ENCODE measurements around the gene DAPK1. TPM values are rescaled to one million over a fixed set of nuclear protein-coding genes. Genes with fewer than 3 reads are reported as not detected.

Gene DAPK1
- polyA plus RNA-seq, 1 of the 3 experiments (the other 2 are of a cell fraction) = 0.61 TPM

- Histone ChIP-seq H3F3A (replicated peaks; ENCODE audit: insufficient read depth) (no peaks in the 10 kb centered on the region), H3K9ac (no peak overlapping the region), H3K9me2 (no peaks in the 10 kb centered on the region), H3K79me2 (ENCODE audit: insufficient read depth) (no peaks in the 10 kb centered on the region), H3K27ac (ENCODE audit: low read depth in 2 of 2, low read length in 1 of 2) (no peak overlapping the region), H3K4me2 (no peak overlapping the region), H3K4me1 (ENCODE audit: control insufficient read depth in 1 of 2, insufficient read depth in 2 of 2, low read depth in 1 of 2, low read length in 1 of 2) (peaks cover 2 to 6% of the 10 kb centered on the region in 2 experiments; a peak in 2 of 4 replicates), H3K36me3 (replicated peaks in 1 of 2; ENCODE audit: control insufficient read depth in 1 of 2, insufficient read depth in 2 of 2, low read length in 1 of 2) (no peaks in the 10 kb centered on the region), H3K4me3 (ENCODE audit: low read depth in 2 of 2, low read length in 1 of 2) (no peak overlapping the region), H4K20me1 (ENCODE audit: insufficient read depth) (no peaks in the 10 kb centered on the region), H3K27me3 (ENCODE audit: insufficient read depth) (no peaks in the 10 kb centered on the region), H2AFZ (ENCODE audit: low read depth) (no peak overlapping the region), H3K9me3 (no peaks in the 10 kb centered on the region)
- ChIA-PET CTCF (no interaction called here), POLR2A (no interaction called here)
- no peak for DNase-seq
- TF ChIP-seq SIN3A (IDR thresholded peaks at IDR 0.05; ENCODE audit: borderline replicate concordance, low read depth, low read length) (no peak), FOSL2 (IDR thresholded peaks at IDR 0.05; ENCODE audit: borderline replicate concordance, low read depth) (no peak), JUND (IDR thresholded peaks at IDR 0.05) (no peak), MEF2A (IDR thresholded peaks at IDR 0.05; ENCODE audit: borderline replicate concordance, low read depth) (no peak), POLR2AphosphoS5 (IDR thresholded peaks at IDR 0.05; ENCODE audit: low read depth, low read length) (no peak), EP300 (IDR thresholded peaks at IDR 0.05; ENCODE audit: borderline replicate concordance in 1 of 2, low read depth in 1 of 2, low read length in 1 of 2) (no peak), IRF3 (IDR thresholded peaks at IDR 0.05; ENCODE audit: low read depth, low read length) (no peak), EZH2phosphoT487 (IDR thresholded peaks at IDR 0.05; ENCODE audit: borderline replicate concordance, low read depth) (no peak), TCF12 (IDR thresholded peaks at IDR 0.05) (no peak), USF1 (IDR thresholded peaks at IDR 0.05; ENCODE audit: borderline replicate concordance, low read depth) (no peak), NFIC (IDR thresholded peaks at IDR 0.05; ENCODE audit: borderline replicate concordance) (no peak), NRF1 (IDR thresholded peaks at IDR 0.05; ENCODE audit: low read depth, low read length) (no peak), GATA2 (CRISPR knock-in tag; IDR thresholded peaks at IDR 0.05) (no peak), ZBTB33 (IDR thresholded peaks at IDR 0.05; ENCODE audit: borderline replicate concordance, low read depth) (no peak), ELF1 (IDR thresholded peaks at IDR 0.05) (no peak), FOXM1 (IDR thresholded peaks at IDR 0.05; ENCODE audit: low read depth) (no peak), MXI1 (IDR thresholded peaks at IDR 0.05; ENCODE audit: low read depth, low read length) (no peak)
- WGBS (ENCODE audit: low lambda C conversion rate) = 52% methylated on average over 4 of the region's 4 CpGs
These were observed 254.2 kb downstream of the DAPK1 start for GRCh38 chr9:87751868-87752267.

Data from SK-N-SH (cell line).